Suprapubic skin (tissue), 4 donors: Measurements from ENCODE around the gene ATP4A.

ENCODE experiments used
- POLR2A ChIP-seq, 2 donors: fragments of 450-650 bp; IDR thresholded peaks; one replicate each; pipeline ENCODE4 v1.6.1; 2017; ENCODE audit warnings: antibody characterized with exemption in 2 of 2, mild to moderate bottlenecking in 2 of 2, moderate library complexity in 2 of 2
- POLR2AphosphoS5 ChIP-seq, 3 donors: sonication (generic); formaldehyde crosslinking; IDR thresholded peaks; one replicate each; pipeline ENCODE4 v1.6.1; 2017; ENCODE audit warnings: antibody characterized with exemption in 3 of 3
- TF ChIP-seq, protein P1 (sequence below), 2 donors: fragments of 200-600 bp in 1 of 2; fragments of 450-650 bp in 1 of 2; sonication (generic) in 1 of 2; IDR thresholded peaks; one replicate each; pipeline ENCODE4 v1.5.1; 2016 to 2019; ENCODE audit warnings: antibody characterized with exemption in 2 of 2, mild to moderate bottlenecking in 1 of 2, moderate library complexity in 1 of 2

GRCh38 chr19:35592226-35592625, 28.8 kb upstream of the ATP4A start:
- TF ChIP-seq, protein P1, sequence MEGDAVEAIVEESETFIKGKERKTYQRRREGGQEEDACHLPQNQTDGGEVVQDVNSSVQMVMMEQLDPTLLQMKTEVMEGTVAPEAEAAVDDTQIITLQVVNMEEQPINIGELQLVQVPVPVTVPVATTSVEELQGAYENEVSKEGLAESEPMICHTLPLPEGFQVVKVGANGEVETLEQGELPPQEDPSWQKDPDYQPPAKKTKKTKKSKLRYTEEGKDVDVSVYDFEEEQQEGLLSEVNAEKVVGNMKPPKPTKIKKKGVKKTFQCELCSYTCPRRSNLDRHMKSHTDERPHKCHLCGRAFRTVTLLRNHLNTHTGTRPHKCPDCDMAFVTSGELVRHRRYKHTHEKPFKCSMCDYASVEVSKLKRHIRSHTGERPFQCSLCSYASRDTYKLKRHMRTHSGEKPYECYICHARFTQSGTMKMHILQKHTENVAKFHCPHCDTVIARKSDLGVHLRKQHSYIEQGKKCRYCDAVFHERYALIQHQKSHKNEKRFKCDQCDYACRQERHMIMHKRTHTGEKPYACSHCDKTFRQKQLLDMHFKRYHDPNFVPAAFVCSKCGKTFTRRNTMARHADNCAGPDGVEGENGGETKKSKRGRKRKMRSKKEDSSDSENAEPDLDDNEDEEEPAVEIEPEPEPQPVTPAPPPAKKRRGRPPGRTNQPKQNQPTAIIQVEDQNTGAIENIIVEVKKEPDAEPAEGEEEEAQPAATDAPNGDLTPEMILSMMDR (IDR thresholded peaks at IDR 0.05) = no peak
- TF ChIP-seq POLR2AphosphoS5 (IDR thresholded peaks at IDR 0.05) = no peak
- no peak for TF ChIP-seq POLR2A (IDR thresholded peaks at IDR 0.05)
